HG03460 (cell line): ENCODE measurements around the gene WDR62.

Experiments used
- ATAC-seq: cut with Tn5 transposase; IDR thresholded peaks from one replicate; pipeline ENCODE4 v1.9.1; 2021; ENCODE audit not compliant: unreplicated experiment

The WDR62 gene

GRCh38 chr19:36073121-36073876 is 18.6 kb downstream of the WDR62 start:
- ATAC-seq, result no peak

DNA sequence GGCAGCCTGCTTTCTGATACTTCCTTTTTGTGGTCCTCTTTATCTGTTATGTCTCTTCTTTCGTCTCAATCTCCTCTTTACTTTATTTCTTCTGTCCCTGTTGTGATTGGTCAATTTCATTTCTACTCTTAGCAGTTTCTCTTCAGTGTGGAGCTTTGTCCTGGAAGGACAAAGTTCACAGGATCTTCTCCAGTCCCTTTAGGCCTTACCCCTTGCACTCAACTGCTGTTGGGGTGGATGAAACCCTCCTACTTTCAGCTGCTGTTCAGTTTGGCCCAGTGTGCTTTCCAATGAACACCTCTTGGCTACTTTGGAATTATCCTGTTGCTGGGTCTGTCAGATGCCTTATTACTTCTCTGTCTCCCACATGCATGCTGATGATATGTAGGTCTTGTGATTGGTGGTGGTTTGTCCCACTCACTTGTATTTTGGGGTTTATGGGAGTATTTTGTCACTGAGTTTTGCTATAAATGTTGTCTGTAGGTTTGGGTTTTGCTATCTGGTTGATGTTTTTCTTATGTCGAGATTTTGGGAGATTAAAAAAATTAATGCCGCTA is 24.8 kb downstream of the WDR62 start:
- ATAC-seq, result no peak

- no peak for ATAC-seq
Observed at GRCh38 chr19:36081385-36081784, 26.7 kb downstream of the WDR62 start.

DNA sequence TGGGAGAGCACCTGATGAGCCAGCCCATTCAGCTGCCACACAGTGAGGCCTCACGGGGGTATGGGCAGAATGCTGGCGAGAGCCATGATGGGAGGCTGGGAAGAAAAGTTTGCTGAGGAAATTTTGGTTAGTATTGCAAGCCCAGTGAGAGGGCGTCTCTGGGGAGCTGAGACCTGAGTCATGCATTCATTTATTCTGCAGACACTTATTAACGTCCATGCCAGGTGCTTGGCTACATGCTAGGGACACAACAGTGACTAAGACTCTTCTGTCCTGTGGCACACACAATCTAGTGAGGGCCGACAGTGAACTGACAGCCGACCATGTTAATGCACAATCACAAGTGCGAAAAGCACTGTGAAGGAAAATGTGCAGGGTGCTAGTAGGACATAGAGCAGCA is 27.2 kb downstream of the WDR62 start:
- ATAC-seq, result no peak

DNA sequence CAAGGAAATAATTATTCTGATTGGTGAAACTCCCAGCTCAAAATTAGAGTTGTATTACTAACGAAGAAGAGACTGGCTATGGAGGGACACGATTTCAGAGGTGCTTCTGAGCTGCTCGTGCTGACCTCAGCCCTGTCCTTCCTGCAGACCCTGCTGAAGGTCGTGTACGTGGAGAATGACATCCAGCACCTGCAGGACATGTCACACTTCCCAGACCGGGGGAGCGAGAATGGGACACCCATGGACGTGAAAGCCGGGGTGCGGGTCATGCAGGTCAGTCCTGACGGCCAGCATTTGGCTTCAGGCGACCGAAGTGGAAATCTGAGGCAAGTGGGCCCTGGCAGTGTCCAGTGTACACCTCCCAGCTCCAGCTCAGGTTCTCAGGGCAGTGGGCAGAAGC is 28.2 kb downstream of the WDR62 start:
- ATAC-seq, result no peak

DNA sequence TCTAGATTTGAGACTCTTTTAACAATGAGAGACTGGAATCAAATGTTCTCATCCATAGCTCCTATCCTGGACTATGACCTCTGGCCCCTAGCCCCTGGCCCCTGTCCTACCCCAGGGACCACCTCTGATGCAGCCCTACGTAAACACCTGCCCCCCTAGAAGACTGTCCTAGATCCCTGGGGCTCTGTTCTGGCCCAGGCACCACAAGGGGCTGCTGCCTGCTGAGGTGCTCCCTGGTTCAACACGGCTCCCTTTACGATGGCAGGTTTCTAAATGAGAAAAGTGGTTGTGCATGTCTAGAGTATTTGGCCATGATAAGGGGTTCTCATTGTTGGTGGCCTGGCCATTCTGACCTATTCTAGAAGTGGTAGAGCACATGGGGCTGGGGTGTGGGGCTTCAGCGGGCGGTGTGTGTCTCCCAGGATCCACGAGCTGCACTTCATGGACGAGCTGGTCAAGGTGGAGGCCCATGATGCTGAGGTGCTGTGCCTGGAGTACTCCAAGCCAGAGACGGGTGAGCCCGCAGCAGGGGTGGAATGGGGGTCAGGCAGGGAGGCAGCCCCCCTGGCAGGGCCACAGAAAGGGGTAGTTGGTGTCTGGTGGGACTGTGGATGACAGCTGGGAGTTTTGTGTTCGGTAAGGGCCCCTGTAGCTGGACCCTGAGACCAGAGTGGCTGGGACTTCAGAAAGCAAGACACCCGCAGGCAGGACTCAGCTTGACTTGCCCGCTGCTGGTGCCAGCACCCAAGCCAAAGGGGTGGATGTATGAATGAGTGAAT is 29.7 kb downstream of the WDR62 start:
- no peak for ATAC-seq

GRCh38 chr19:36086326-36086725 is 31.6 kb downstream of the WDR62 start:
- ATAC-seq, result no peak

DNA sequence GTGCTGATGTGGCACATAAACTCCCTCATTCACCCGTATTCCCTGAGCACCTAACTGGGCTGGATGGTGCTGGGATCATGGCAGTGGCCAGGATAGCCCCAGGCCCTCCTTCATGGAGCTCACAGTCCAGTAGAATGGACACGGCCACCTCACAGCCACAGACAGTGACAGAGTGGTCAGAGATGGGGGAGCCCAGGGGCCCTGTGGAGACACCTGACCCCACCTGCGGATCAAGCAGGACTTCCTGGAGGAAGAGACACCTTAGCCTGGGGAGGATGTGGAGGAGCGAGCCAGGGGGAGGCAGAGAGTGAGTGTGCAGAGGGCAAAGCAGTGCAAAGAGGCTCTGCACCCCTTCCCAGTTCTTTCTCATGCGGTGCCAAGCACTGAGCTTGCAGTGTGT is 35.1 kb downstream of the WDR62 start:
- no peak for ATAC-seq

DNA sequence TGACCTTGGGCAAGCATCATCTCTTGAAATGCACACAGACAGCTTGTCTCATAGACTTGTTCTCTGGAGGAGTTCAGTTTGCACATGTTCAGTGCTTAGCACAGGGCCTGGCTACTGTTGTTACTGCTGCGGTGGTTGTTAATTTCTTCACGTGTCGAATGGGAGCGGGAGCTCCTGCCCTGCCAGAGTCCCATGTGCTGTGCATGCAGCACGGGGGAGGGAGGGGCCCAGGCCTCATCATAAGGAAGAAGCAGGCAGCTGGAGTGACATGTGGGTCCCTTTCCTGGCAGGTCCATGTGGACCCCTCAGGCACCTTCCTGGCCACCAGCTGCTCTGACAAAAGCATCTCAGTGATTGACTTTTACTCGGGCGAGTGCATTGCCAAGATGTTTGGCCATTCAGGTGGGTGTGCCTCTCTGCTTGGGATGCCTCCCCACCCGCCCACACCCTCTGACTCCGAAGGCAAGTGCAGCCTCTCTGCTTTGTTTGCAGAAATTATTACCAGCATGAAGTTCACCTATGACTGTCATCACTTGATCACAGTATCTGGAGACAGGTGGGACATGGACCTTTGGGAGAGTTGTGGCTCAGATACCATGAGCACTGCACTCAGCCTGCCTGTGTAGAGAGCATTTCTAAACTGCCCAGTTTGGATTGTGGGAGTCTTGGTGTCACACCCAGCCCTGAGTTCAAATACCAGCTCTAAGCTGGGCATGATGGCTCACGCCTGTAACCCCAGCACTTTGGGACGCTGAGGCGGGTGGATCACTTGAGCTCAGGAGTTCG is 36.4 kb downstream of the WDR62 start:
- ATAC-seq, result no peak

GRCh38 chr19:36092566-36092965 is 37.9 kb downstream of the WDR62 start:
- ATAC-seq, result no peak

- ATAC-seq, result no peak
Observed at GRCh38 chr19:36093146-36093662, 38.5 kb downstream of the WDR62 start.

- ATAC-seq, result no peak
Observed at GRCh38 chr19:36093687-36094086, 39.0 kb downstream of the WDR62 start.

- ATAC-seq, result no peak
Observed at GRCh38 chr19:36097036-36097435, 42.3 kb downstream of the WDR62 start.

GRCh38 chr19:36099166-36099785 is 44.6 kb downstream of the WDR62 start:
- ATAC-seq, result no peak

DNA sequence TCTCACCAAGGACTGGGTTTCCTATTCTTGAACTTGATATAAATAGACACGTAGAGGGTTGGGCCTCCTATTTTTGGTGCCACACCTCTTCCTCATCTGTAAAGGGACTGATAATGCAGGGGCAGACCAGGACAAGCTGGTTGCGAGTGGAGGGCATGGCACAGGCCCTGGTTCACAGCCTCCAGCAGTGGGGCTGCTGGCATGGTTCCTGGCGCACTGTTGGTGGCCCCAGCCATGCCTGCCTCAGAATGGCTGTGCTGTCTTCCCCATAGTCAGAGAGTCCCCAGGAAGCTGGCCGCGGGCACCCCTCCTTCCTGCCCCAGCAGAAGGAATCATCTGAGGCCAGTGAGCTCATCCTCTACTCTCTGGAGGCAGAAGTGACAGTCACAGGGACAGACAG is 45.8 kb downstream of the WDR62 start:
- ATAC-seq, result no peak

DNA sequence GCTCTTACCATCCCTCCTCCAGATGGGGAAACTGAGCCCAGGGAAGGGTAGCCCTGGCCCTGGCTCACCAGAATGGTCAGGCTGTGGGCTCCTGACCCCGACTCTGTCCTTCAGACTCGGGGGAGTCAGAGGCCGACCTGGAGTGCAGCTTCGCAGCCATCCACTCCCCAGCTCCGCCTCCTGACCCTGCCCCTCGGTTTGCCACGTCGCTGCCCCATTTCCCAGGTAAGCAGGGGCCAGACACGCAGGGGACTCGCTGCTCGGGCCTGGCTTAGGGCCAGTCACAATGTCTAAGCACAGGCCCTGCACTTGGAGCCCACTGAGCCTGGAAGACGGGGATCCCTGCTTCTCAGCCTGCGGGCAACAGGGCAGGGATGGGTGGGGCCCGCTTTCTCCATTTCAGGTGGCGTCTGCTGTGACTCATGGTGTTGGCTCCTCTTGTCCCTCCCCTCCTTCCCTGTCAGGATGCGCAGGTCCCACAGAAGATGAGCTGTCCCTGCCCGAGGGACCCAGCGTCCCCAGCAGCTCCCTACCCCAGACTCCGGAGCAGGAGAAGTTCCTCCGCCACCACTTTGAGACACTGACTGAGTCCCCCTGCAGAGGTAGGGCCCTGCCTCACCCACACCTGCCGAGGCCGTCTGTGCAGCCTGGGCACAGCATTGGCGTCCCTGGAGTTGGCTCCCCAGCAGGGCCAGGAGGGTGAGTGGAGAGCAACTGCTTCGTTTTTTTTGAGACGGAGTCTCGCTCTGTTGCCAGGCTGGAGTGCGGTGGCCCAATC is 47.0 kb downstream of the WDR62 start:
- no peak for ATAC-seq

DNA sequence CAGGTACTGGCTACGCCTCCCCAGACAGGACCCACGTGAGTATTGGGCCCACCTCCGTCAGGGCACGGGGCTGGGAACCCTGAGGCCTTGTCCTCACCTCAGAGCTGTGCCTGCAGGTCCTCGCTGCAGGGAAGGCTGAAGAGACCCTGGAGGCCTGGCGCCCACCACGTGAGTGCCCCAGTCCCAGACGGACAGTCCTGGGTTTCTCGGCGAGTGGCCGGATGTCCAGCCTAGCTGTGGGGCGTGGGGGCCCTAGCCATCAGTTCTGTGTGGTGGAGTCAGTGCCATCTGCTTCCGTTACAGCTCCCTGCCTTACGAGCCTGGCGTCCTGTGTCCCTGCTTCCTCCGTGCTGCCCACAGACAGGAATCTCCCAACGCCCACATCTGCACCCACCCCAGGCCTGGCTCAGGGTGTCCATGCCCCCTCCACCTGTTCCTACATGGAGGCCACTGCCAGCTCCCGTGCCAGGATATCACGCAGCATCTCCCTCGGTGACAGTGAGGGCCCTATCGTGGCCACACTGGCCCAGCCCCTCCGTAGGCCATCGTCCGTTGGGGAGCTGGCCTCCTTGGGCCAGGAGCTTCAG is 48.4 kb downstream of the WDR62 start:
- no peak for ATAC-seq

DNA sequence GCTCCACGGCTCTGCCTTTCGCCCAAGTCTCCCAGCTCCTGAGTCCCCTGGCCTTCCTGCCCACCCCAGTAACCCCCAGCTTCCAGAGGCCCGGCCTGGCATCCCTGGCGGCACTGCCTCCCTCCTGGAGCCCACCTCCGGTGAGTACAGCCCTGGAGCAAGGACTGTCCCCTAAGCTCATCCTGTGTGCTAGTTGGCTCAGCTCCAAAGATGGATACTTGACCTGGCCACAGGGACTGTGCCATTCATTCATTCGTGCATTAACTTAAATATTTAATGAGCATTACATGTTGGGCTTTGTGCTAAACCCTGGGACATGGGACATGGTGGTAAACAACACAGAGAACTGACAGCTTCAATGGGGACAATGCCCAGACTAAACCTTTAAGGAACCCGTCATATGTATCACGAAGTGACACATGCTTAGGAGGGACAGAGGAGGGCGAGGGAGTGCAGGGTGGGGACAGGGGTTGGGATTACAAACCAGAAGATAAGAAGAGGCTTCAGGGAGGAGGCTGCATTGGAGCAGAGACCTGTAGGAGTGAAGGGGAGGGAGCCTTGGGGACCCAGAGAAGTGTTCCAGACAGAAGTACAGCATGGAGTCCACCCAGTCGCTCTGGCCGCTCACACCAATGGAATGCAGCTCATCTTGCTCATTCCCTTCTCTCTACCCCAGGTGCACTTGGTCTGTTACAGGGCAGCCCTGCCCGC is 49.3 kb downstream of the WDR62 start:
- no peak for ATAC-seq

DNA sequence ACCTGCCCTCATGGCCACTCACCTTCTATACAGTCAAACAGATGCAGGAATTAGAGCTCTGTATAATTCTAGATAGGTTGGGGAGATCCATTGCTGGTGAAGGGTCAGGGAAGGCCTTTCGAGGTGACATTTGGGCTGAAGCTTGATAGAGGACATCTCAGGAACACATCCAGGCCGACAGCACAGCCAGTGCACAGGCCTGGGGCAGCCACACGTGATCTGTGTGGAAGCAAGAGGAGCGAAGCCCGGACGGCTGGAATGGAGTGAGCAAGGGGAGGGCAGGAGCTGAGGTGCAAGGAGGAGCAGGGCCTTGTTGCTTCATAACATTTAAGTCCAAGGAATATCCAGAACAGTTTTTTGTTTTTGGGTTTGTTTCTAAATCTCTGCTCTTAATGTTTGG is 51.7 kb downstream of the WDR62 start:
- no peak for ATAC-seq
